ENCODE results near the gene VILL. TPM values are rescaled to one million over a fixed set of nuclear protein-coding genes. Genes with fewer than 3 reads are reported as not detected.

The VILL gene
- total RNA-seq, 1 experiment from 2014 or later: 5.7 TPM

GRCh38 chr3:38038447-38038911, 47.9 kb downstream of the VILL start:
- no peaks in the 10 kb centered on the region for H3K4me1 ChIP-seq (ENCODE audit: control insufficient read depth, insufficient read depth, low read length)
- no peaks in the 10 kb centered on the region for H3K27me3 ChIP-seq (ENCODE audit: control insufficient read depth, insufficient read depth, low read length)
- H3K36me3 ChIP-seq (ENCODE audit: control insufficient read depth, insufficient read depth, low read length): no peaks in the 10 kb centered on the region
- H3K27ac ChIP-seq (ENCODE audit: low read length): no peak overlapping the region
- TF ChIP-seq CTCF (IDR thresholded peaks at IDR 0.05): no peak
- no peak for TF ChIP-seq SIN3A (IDR thresholded peaks at IDR 0.05; ENCODE audit: borderline replicate concordance, insufficient read depth, low read depth, low read length)
- TF ChIP-seq POLR2AphosphoS5 (IDR thresholded peaks at IDR 0.05; ENCODE audit: low read depth, low read length): no peak
- no peak for TF ChIP-seq TCF7L2 (IDR thresholded peaks at IDR 0.05; ENCODE audit: low read depth, low read length)
- TF ChIP-seq REST (IDR thresholded peaks at IDR 0.05; ENCODE audit: insufficient read depth in 1 of 2, low read depth in 2 of 2, low read length in 1 of 2): no peak
- no peak for ATAC-seq
- H3K4me3 ChIP-seq (ENCODE audit: low read depth in 2 of 2, low read length in 2 of 2): no peak overlapping the region
- H3K9me3 ChIP-seq (ENCODE audit: control insufficient read depth, insufficient read depth, low read depth, low read length): no peaks in the 10 kb centered on the region
- no peak for DNase-seq (ENCODE audit: low read depth, low spot score)
- no TSS peak for BruUV-seq (replicated peaks)
- intact Hi-C loops (cut with micrococcal nuclease; ENCODE audit: unreplicated experiment): no loop called here
- ChIA-PET CTCF (no interaction called here), POLR2A (no interaction called here)
- in situ Hi-C loops (cut with HindIII; ENCODE audit: low pct_unique_long_range_greater_than_20kb, low sequenced_read_pairs): no loop called here

GRCh38 chr3:38039101-38039898, 48.7 kb downstream of the VILL start, which contains the start of gene DLEC1:
TSS of gene DLEC1 (plus strand) at chr3:38039208. CDS start at chr3:38039226, 18 bp downstream.
- no peaks in the 10 kb centered on the region for H3K9me3 ChIP-seq (ENCODE audit: control insufficient read depth, insufficient read depth, low read depth, low read length)
- H3K27me3 ChIP-seq (ENCODE audit: control insufficient read depth, insufficient read depth, low read length): no peaks in the 10 kb centered on the region
- TF ChIP-seq TCF7L2 (IDR thresholded peaks at IDR 0.05; ENCODE audit: low read depth, low read length) (no peak), CTCF (IDR thresholded peaks at IDR 0.05) (no peak), REST (IDR thresholded peaks at IDR 0.05; ENCODE audit: insufficient read depth in 1 of 2, low read depth in 2 of 2, low read length in 1 of 2) (no peak), SIN3A (IDR thresholded peaks at IDR 0.05; ENCODE audit: borderline replicate concordance, insufficient read depth, low read depth, low read length) (no peak), POLR2AphosphoS5 (IDR thresholded peaks at IDR 0.05; ENCODE audit: low read depth, low read length) (no peak)
- in situ Hi-C loops (cut with HindIII; ENCODE audit: low pct_unique_long_range_greater_than_20kb, low sequenced_read_pairs) (no loop called here), intact Hi-C loops (cut with micrococcal nuclease; ENCODE audit: unreplicated experiment) (no loop called here)
- no peak within 1 kb of the TSS for H3K4me3 ChIP-seq (ENCODE audit: low read depth in 2 of 2, low read length in 2 of 2)
- H3K36me3 ChIP-seq (ENCODE audit: control insufficient read depth, insufficient read depth, low read length): no peaks in the 10 kb centered on the region
- POLR2A ChIA-PET: no interaction called here
- BruUV-seq (replicated peaks): no TSS peak
- ATAC-seq (no peak), DNase-seq (ENCODE audit: low read depth, low spot score) (no peak)
- H3K27ac ChIP-seq (ENCODE audit: low read length): no peak within 1 kb of the TSS
- no peaks in the 10 kb centered on the region for H3K4me1 ChIP-seq (ENCODE audit: control insufficient read depth, insufficient read depth, low read length)
- CTCF ChIA-PET: no interaction called here

Data from Panc1 (cell line).